Measurements from ENCODE around the gene OTUB2.

GRCh38 chr14:94075008-94075407 is 48.9 kb downstream of the OTUB2 start:
- no peak for TF ChIP-seq PBX3 (IDR thresholded peaks at IDR 0.05)
- TF ChIP-seq CTCF (IDR thresholded peaks at IDR 0.05): no peak
- TF ChIP-seq POLR2AphosphoS5 (IDR thresholded peaks at IDR 0.05; ENCODE audit: low read depth, low read length): no peak
- TF ChIP-seq NFIC (IDR thresholded peaks at IDR 0.05; ENCODE audit: borderline replicate concordance): no peak
- TF ChIP-seq SIN3A (IDR thresholded peaks at IDR 0.05; ENCODE audit: borderline replicate concordance, low read depth, low read length): no peak
- TF ChIP-seq MAX (IDR thresholded peaks at IDR 0.05; ENCODE audit: low read depth): no peak
- TF ChIP-seq SMC3 (IDR thresholded peaks at IDR 0.05; ENCODE audit: low read depth, low read length): no peak
- TF ChIP-seq EP300 (IDR thresholded peaks at IDR 0.05; ENCODE audit: borderline replicate concordance in 1 of 2, low read depth in 1 of 2, low read length in 1 of 2): no peak
- TF ChIP-seq EZH2phosphoT487 (IDR thresholded peaks at IDR 0.05; ENCODE audit: borderline replicate concordance, low read depth): no peak
- no peak for TF ChIP-seq TCF12 (IDR thresholded peaks at IDR 0.05)
- no peak for TF ChIP-seq RCOR1 (IDR thresholded peaks at IDR 0.05; ENCODE audit: low read length)
- TF ChIP-seq MXI1 (IDR thresholded peaks at IDR 0.05; ENCODE audit: low read depth, low read length): no peak
- TF ChIP-seq RXRA (IDR thresholded peaks at IDR 0.05; ENCODE audit: borderline replicate concordance, low read depth): no peak
